ENCODE results near the gene HPCAL1. TPM values are rescaled to one million over a fixed set of nuclear protein-coding genes. Genes with fewer than 3 reads are reported as not detected.

Gene HPCAL1
- polyA plus RNA-seq, 3 donors: 28.0 to 31.3 (median 31.2) TPM

GRCh38 chr2:10419553-10420257 is 117.0 kb downstream of the HPCAL1 start:
- DNase-seq: no peak

- DNase-seq: no peak
Observed at GRCh38 chr2:10422251-10422650, 119.5 kb downstream of the HPCAL1 start.

GRCh38 chr2:10422732-10423399 is 120.2 kb downstream of the HPCAL1 start:
- no peak for DNase-seq

- DNase-seq: no peak
Observed at GRCh38 chr2:10423400-10423774, 120.7 kb downstream of the HPCAL1 start.

- DNase-seq: no peak
Observed at GRCh38 chr2:10424051-10424450, 121.3 kb downstream of the HPCAL1 start.

- DNase-seq: no peak
Observed at GRCh38 chr2:10424916-10425505, 122.3 kb downstream of the HPCAL1 start.

- no peak for DNase-seq
Observed at GRCh38 chr2:10425699-10426098, 123.0 kb downstream of the HPCAL1 start.

GRCh38 chr2:10426726-10427617 is 124.3 kb downstream of the HPCAL1 start:
- peak; percentile 80 for DNase-seq

- DNase-seq: no peak
Observed at GRCh38 chr2:10427618-10427949, 124.9 kb downstream of the HPCAL1 start.

GRCh38 chr2:10428355-10428754 is 125.7 kb downstream of the HPCAL1 start:
- DNase-seq: no peak

- DNase-seq: no peak
Observed at GRCh38 chr2:10428924-10429323, 126.2 kb downstream of the HPCAL1 start.

GRCh38 chr2:10430886-10431622 is 128.3 kb downstream of the HPCAL1 start:
- DNase-seq: no peak

GRCh38 chr2:10431797-10432196 is 129.1 kb downstream of the HPCAL1 start:
- no peak for DNase-seq

GRCh38 chr2:10432311-10433181 is 129.8 kb downstream of the HPCAL1 start:
- DNase-seq: no peak

GRCh38 chr2:10433264-10433946 is 130.7 kb downstream of the HPCAL1 start:
- DNase-seq: no peak

GRCh38 chr2:10433947-10434885 is 131.5 kb downstream of the HPCAL1 start:
- DNase-seq: no peak

- no peak for DNase-seq
Observed at GRCh38 chr2:10434886-10435819, 132.4 kb downstream of the HPCAL1 start.

GRCh38 chr2:10435820-10436204 is 133.1 kb downstream of the HPCAL1 start:
- no peak for DNase-seq
